NCI-H146 treated with DMSO at 0.1 percent for 48 hours (cell line): ENCODE results near the gene RPS21.
"Not testable (repeated sequence)": the region's sequence is repeated elsewhere in the genome, so short reads cannot be mapped to it uniquely, and the experiment has no call there.

Experiments
- DNase-seq: peaks from one replicate; lab custom pipeline; 2025; ENCODE audit not compliant: unreplicated experiment; lab: John Stamatoyannopoulos, UW

Gene RPS21

GRCh38 chr20:62423326-62423706 lies 36.4 kb downstream of the RPS21 start:
- no peak for DNase-seq

- DNase-seq, result no peak
These were observed 37.6 kb downstream of the RPS21 start for GRCh38 chr20:62424249-62425107.

- DNase-seq, result no peak
These were observed 38.6 kb downstream of the RPS21 start for GRCh38 chr20:62425281-62426058.

GRCh38 chr20:62426059-62426348 lies 39.1 kb downstream of the RPS21 start:
- DNase-seq, result not testable (repeated sequence)

GRCh38 chr20:62426699-62427131 lies 39.8 kb downstream of the RPS21 start:
- DNase-seq, result no peak

GRCh38 chr20:62427172-62428001 lies 40.5 kb downstream of the RPS21 start, which contains the start of gene RBBP8NL:
TSS of gene RBBP8NL (minus strand) at chr20:62427539. CDS start at chr20:62419647, 7,892 bp downstream.
- no peak for DNase-seq

- no peak for DNase-seq
These were observed 41.1 kb downstream of the RPS21 start for GRCh38 chr20:62428002-62428372.

GRCh38 chr20:62428396-62429295 lies 41.7 kb downstream of the RPS21 start:
- no peak for DNase-seq

GRCh38 chr20:62429455-62430310 lies 42.8 kb downstream of the RPS21 start:
- DNase-seq, result no peak

- no peak for DNase-seq
These were observed 43.5 kb downstream of the RPS21 start for GRCh38 chr20:62430311-62430853.

- DNase-seq, result no peak
These were observed 44.1 kb downstream of the RPS21 start for GRCh38 chr20:62430866-62431447.

GRCh38 chr20:62433658-62434497 lies 47.0 kb downstream of the RPS21 start:
- DNase-seq, result no peak

GRCh38 chr20:62436692-62437091 lies 49.8 kb downstream of the RPS21 start:
- no peak for DNase-seq

GRCh38 chr20:62437496-62437895 lies 50.6 kb downstream of the RPS21 start:
- no peak for DNase-seq

GRCh38 chr20:62437927-62438326 lies 51.0 kb downstream of the RPS21 start:
- no peak for DNase-seq
